ENCODE results near the gene GRB14. TPM values are rescaled to one million over a fixed set of nuclear protein-coding genes. Genes with fewer than 3 reads are reported as not detected.
A peak's percentile ranks its signal among the peaks of the same experiment; 100 is the strongest.

The GRB14 gene
- total RNA-seq, 1 experiment from 2014 or later: 18.4 TPM

DNA sequence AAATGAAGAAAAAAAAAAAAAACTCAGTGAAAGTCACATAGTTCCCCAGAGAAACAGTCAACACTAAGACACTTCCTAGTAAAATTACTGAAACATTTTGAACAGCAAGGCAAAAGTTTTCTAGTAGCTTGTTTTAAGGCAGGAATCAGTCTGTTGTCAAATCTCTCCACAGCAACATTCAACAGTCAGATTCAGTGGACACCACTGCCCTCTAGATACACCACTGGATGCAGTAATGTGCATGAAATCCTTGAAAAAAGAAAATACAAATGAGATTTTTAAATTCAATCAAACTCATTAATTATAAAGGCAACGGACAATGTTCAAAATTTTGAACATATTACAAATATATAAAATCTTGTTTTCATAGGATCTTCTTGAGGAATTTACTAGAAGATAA lies 46.4 kb downstream of the GRB14 start:
- H3K4me1 Mint-ChIP-seq (ENCODE audit: low read depth, unreplicated experiment): peaks cover 32% of the 10 kb centered on the region
- no peaks in the 10 kb centered on the region for H3K9me3 Mint-ChIP-seq (ENCODE audit: low read depth, unreplicated experiment)
- TF ChIP-seq, protein P1, sequence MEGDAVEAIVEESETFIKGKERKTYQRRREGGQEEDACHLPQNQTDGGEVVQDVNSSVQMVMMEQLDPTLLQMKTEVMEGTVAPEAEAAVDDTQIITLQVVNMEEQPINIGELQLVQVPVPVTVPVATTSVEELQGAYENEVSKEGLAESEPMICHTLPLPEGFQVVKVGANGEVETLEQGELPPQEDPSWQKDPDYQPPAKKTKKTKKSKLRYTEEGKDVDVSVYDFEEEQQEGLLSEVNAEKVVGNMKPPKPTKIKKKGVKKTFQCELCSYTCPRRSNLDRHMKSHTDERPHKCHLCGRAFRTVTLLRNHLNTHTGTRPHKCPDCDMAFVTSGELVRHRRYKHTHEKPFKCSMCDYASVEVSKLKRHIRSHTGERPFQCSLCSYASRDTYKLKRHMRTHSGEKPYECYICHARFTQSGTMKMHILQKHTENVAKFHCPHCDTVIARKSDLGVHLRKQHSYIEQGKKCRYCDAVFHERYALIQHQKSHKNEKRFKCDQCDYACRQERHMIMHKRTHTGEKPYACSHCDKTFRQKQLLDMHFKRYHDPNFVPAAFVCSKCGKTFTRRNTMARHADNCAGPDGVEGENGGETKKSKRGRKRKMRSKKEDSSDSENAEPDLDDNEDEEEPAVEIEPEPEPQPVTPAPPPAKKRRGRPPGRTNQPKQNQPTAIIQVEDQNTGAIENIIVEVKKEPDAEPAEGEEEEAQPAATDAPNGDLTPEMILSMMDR (IDR thresholded peaks at IDR 0.05; ENCODE audit: unreplicated experiment): no peak
- CTCF ChIA-PET: interaction anchor here (0.7 kb wide), 1 partner anchor 155 kb away, joined by 6 read pairs; no protein-coding TSS in a partner anchor
- intact Hi-C loops (cut with micrococcal nuclease; ENCODE audit: unreplicated experiment): no loop called here
- no peaks in the 10 kb centered on the region for H3K36me3 Mint-ChIP-seq (ENCODE audit: insufficient read depth, unreplicated experiment)
- no peak overlapping the region for H3K4me3 Mint-ChIP-seq (ENCODE audit: low read depth, unreplicated experiment)
- no TSS peak for BruUV-seq (replicated peaks)
- no peak overlapping the region for H3K27ac Mint-ChIP-seq (ENCODE audit: unreplicated experiment)
- DNase-seq: no peak
- no peaks in the 10 kb centered on the region for H3K27me3 Mint-ChIP-seq (ENCODE audit: unreplicated experiment)

DNA sequence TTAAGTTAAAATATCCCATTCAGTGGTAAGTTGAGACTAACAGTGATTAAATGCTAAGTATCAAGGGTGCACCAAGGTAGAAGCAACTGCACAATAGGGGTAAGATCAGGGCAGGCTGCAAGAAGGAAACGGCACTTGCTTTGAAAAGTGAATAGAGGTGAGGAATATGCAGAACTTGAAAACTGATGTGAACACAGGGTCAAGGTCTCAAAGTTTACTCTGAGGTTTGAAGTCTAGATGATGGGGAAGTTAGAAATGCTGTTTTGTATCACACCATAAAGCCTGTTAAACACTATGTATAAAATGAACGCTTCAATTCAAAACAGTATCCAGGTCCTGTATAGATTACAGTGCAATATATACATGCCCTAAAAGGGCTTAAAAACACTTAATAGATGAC lies 50.8 kb downstream of the GRB14 start:
- H3K4me1 Mint-ChIP-seq (ENCODE audit: low read depth, unreplicated experiment): peaks cover 32% of the 10 kb centered on the region
- no peaks in the 10 kb centered on the region for H3K36me3 Mint-ChIP-seq (ENCODE audit: insufficient read depth, unreplicated experiment)
- CTCF ChIA-PET: no interaction called here
- no peak overlapping the region for H3K27ac Mint-ChIP-seq (ENCODE audit: unreplicated experiment)
- TF ChIP-seq, protein P1 (IDR thresholded peaks at IDR 0.05; ENCODE audit: unreplicated experiment): no peak
- no peak for DNase-seq
- peak overlapping the region; percentile 9 for H3K4me3 Mint-ChIP-seq (ENCODE audit: low read depth, unreplicated experiment)
- H3K9me3 Mint-ChIP-seq (ENCODE audit: low read depth, unreplicated experiment): no peaks in the 10 kb centered on the region
- no TSS peak for BruUV-seq (replicated peaks)
- intact Hi-C loops (cut with micrococcal nuclease; ENCODE audit: unreplicated experiment): no loop called here
- H3K27me3 Mint-ChIP-seq (ENCODE audit: unreplicated experiment): no peaks in the 10 kb centered on the region

DNA sequence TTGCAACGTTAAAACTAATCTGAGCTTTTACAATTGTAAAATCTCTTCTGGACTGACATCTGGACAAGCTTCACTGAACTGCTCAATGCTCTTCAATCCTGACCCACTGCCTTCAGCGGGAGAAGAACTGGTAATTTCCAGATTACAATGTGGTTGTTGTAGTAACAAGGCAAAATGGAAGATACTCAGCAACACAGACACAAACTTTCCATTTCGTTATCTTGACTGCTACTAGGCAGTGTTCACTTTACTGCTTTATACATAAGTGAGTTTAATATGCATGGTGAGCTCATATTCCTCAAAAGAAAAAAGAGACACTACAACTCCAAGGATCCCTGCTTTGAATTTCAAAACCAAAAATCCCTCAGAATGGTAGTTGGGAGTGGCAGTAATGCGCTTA lies 51.9 kb downstream of the GRB14 start:
- TF ChIP-seq, protein P1 (IDR thresholded peaks at IDR 0.05; ENCODE audit: unreplicated experiment): no peak
- H3K36me3 Mint-ChIP-seq (ENCODE audit: insufficient read depth, unreplicated experiment): no peaks in the 10 kb centered on the region
- no peaks in the 10 kb centered on the region for H3K9me3 Mint-ChIP-seq (ENCODE audit: low read depth, unreplicated experiment)
- H3K4me3 Mint-ChIP-seq (ENCODE audit: low read depth, unreplicated experiment): no peak overlapping the region
- no peak for DNase-seq
- H3K27me3 Mint-ChIP-seq (ENCODE audit: unreplicated experiment): no peaks in the 10 kb centered on the region
- no peak overlapping the region for H3K27ac Mint-ChIP-seq (ENCODE audit: unreplicated experiment)
- peaks cover 32% of the 10 kb centered on the region for H3K4me1 Mint-ChIP-seq (ENCODE audit: low read depth, unreplicated experiment)
- no TSS peak for BruUV-seq (replicated peaks)
- CTCF ChIA-PET: interaction anchor here (1.1 kb wide), 1 partner anchor 9 kb away, joined by 3 read pairs; no protein-coding TSS in a partner anchor
- intact Hi-C loops (cut with micrococcal nuclease; ENCODE audit: unreplicated experiment): no loop called here

GRCh38 chr2:164568317-164568716 lies 53.0 kb downstream of the GRB14 start:
- TF ChIP-seq, protein P1 (IDR thresholded peaks at IDR 0.05; ENCODE audit: unreplicated experiment): no peak
- no peaks in the 10 kb centered on the region for H3K36me3 Mint-ChIP-seq (ENCODE audit: insufficient read depth, unreplicated experiment)
- intact Hi-C loops (cut with micrococcal nuclease; ENCODE audit: unreplicated experiment): no loop called here
- H3K27me3 Mint-ChIP-seq (ENCODE audit: unreplicated experiment): no peaks in the 10 kb centered on the region
- no TSS peak for BruUV-seq (replicated peaks)
- no peaks in the 10 kb centered on the region for H3K9me3 Mint-ChIP-seq (ENCODE audit: low read depth, unreplicated experiment)
- no peak for DNase-seq
- peak overlapping the region; percentile 23 for H3K4me3 Mint-ChIP-seq (ENCODE audit: low read depth, unreplicated experiment)
- peaks cover 28% of the 10 kb centered on the region for H3K4me1 Mint-ChIP-seq (ENCODE audit: low read depth, unreplicated experiment)
- H3K27ac Mint-ChIP-seq (ENCODE audit: unreplicated experiment): no peak overlapping the region
- CTCF ChIA-PET: interaction anchor here (1.3 kb wide), 1 partner anchor 402 kb away, joined by 3 read pairs; no protein-coding TSS in a partner anchor
